EL (cell line): Measurements from ENCODE around the gene NTM.

Experiments
- DNase-seq: peaks from one replicate; pipeline ENCODE4 v3.0.0-alpha.2; 2016

Gene NTM

DNA sequence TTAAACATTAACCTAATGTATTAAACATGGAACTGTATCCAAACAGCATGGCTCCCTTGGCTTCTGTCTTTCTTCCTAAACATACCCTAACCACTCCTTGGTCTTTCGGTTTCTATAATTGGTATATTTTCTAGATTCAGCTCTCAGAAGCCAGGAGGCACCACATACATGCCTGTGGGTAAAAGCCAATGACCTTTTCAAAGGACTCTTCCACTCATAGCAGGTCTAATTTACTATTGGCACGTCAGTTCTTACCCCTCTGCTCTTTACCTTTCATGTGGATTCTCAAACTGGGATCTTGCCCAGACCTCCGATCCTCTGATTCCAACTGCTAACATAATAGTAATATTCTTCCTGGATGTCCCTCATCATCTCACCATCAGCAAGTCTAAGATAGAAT lies 835.1 kb downstream of the NTM start:
- DNase-seq, result no peak

DNA sequence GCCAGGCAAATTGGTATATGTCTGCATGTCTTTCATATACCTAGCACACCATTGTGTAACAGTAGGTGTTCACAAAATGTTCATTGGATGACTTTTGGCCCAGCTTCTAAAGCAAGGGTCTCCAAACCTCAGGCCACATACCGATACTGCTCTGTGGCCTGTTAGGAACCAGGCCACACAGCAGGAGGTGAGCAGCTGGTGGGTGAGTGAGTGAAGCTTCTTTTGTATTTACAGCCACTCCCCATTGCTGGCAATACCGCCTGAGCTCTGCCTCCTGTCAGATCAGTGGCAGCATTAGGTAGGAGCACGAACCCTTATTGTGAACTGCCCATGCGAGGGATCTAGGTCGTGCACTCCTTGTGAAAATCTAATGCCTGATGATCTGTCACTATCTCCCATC lies 836.6 kb downstream of the NTM start:
- DNase-seq, result no peak

DNA sequence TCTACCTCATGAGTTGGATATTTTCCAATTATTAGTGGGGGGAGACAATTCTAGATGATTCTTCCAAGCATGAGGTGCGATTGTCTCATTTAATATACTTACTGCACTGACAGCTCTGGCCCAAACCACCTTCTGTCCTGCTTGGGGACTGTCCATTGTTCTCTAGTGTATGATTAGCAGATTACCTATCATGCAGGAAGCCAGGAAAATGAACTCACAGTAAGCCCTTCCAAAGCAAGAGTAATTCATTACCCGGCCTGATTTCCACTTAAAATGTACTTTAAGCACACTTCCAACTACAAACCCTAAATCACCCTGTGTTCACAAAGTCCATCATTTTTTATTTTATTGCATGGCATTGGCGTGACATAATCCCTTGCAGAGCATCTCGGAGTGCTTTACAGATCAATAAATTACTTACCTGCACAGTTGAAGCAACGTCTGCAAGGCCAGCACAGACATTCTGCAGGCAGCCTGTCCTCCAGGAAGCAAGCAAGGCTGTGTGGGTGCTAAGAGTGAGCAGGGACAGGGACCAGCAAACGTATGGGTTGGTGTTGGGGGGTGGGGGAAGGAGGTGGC lies 838.2 kb downstream of the NTM start:
- no peak for DNase-seq

DNA sequence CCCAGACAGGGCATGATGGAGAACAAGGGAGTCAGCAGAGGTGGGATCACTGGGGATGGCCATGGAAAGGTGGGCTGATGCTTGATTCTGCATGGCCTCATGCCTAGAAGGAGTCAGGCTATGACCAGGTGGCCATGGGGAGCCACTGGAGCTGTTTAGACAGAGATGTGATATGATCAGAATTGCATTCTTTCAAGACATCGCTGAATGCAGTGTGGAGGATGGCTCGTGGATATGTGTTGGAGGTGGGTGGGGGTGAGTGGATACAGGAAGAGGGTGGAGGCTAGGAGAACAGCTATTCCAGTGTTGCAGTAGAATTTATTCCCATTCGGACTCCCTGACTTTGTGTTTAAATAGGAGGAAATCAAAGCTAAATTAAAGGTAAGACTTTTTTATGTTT lies 841.1 kb downstream of the NTM start:
- no peak for DNase-seq

DNA sequence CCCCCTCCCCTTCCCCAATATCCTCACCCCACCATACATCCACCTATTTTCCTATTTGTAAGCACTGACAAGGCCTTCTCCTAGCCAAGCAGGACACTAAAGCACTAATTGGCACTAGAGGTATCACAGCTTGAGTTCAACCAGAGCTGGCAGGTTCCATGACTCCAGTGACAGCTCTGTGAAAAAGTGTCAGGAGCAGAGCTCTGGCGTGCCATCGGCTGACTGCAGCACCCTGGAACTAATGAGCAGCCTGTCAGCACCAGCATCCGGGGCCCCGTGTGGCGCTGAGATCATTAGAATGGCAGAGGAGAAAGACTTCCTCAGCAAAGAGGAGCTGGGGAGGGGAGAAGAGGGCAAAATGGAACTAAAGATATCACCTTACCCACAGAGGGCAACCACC lies 847.4 kb downstream of the NTM start:
- DNase-seq, result no peak

DNA sequence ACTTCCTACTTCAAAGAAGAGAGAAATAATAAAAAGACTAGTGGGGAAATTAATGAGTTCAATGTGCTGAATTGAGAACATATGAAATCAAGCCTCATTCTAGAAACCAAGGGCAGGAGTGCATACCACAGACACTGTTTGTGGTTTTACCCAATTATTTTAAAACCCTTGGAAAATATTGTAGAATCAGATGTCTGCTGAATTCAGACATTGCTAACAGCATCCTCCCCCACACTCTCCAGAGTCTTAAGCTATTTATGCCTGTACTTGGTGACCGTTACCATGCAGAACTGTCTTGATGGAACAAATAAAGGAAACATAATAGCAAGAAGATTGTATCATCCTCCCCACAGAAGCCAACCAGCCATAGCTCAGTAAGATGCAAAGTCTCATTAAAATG lies 850.1 kb downstream of the NTM start:
- peak; percentile 28 for DNase-seq

DNA sequence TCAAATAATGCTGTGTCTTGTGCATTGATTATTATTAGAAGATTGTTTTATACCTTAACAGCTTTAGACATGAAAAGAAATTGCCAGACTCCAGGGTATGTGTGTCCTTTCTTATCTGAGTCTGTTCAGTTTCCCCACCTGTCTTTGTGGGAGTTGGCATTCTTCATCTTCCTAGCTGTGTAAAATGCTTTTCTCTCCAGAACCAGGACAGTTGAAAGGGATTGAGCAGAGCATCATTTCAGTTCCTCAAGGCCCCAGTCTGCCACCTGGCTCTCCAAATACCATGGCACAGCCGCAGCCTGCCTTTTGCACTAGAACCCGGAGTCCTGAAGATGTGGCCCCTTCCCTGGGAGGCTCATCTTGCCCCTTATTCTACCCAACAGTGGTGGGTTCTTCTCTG lies 851.9 kb downstream of the NTM start:
- DNase-seq, result no peak

DNA sequence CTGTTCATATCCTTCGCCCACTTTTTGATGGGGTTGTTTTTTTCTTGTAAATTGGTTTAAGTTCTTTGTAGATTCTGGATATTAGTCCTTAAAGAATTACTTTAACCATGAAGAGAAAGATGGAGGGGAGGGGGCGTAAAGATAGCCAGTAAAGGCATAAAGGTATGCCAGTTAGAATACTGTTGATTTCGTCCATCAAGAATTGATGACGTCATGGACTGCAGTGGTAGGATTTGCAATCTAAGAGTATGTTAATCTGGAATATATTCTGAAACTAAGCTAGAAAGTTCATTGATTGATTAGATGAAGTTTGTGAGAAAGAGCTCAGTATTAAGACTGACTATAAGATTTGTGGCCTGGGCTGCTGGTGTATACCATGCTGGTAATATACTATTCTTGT lies 856.1 kb downstream of the NTM start:
- no peak for DNase-seq

DNA sequence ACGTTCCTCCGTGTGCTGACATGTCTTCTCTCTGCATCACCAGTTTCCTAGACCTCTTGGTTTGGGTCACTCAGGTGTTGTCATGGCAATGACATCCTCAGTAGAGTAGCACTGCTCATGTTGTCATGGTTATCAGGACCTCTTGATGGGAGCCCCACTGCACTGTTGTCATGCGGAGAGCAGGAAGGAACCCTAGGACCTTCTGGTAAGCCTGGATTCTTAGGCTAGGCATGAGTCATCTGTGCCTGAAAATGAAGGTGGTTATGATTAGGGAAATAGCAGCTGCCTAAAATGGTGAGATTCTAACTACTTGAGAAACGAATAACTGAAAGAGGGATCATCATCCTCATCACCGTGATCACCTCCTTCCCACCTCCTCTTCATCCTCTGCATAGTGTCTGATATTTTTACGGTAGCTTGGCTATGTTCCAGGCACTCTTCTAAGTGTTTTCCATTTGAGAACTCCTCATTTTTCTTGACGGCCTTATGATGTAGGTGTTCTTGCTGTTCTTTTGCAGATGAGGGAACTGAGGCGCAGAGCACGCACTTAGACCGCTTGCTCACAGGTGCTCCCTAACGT lies 858.4 kb downstream of the NTM start:
- no peak for DNase-seq

DNA sequence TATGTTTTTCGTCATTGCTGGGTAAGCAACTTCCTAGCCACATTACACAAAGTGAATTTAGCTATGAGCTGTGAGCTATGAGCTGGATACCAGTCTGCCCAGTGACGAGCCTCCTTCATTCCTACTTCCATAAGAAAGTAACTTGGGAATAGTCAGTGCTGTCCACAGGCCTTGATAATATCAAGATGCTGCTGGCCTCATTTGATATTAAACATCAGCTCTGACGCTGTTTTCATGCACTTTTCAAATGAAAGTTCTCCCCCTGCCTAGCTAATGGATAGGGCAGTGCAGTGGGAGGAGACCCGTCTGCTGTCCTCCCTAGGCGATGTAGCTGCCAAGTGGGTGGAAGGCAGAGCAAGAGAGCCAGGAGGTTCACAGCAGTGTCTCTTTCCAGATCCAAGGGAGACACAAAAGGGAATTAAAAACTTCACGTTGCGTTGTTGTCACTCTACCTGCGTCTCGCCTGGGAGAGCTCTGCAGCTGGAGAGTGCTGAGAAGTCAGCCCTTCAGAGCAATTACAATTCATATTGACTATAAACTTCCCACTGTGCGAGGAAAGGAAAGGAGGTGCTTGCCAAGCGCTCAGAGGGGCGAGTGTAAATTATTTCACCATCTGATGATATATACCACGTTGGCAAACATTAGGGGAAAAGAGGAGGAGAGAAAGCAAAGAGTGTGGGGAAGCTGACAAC lies 861.4 kb downstream of the NTM start:
- no peak for DNase-seq

DNA sequence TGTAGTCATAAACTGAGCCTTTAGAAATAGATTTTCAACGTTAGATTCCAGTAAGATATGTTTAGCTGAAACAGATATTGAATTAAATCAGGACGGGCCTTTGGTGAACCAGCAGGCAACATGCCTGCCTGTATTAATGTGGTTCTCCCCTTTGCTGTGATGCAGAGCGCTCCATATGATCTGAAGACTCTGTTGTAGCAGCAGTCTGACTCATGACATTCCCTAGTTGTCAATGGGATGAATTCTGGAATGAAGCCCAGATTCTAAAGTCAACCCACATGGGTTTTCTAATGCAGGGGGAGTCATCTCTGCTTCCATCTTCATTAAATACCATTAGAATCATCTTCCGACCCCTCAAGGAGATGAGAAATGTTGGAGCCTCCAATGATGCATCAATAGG lies 864.5 kb downstream of the NTM start:
- peak; percentile 75 for DNase-seq

DNA sequence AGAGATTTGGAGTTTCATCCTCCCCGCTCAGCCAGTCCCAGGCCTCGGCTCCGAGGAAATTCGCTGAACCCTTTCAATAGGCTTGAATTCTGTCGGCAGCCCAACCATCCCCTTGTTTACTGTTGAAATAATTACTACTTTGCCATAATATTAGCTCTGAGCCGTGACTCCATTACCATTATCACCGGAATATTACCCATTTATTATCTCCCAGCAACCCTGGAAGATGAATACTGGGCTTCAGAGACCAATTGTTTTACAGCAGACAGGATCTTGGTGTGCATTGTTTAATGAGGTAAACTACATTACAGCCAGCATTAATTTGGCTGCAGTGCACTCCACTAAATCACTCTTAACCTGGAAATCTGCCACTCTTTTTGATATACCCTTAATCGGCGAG lies 867.4 kb downstream of the NTM start:
- no peak for DNase-seq

DNA sequence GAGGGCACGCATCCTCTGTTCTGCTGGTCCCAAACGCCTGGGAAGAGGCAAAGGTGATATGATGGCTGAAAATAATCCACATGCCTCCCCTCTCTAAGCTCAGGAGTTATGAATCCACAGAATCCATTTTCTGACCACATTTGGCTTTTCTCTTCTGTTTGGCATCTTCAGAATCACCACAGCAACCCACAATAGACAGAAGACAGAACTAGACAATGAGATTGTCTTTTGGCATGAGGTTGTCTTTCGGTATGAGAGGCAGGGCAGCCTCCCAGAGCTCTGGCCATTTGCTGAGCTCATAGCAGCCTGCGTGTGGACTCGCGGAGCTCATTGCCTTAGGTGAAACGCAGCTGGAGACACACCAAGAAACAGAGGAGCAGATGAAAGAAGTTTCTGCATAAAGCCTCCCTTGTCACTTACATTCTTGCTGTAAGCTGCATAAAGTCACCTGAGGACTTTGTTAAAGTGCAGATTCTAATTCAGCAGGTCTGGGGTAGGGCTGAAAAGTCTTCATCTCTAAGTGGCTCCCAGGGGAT lies 868.0 kb downstream of the NTM start:
- no peak for DNase-seq

DNA sequence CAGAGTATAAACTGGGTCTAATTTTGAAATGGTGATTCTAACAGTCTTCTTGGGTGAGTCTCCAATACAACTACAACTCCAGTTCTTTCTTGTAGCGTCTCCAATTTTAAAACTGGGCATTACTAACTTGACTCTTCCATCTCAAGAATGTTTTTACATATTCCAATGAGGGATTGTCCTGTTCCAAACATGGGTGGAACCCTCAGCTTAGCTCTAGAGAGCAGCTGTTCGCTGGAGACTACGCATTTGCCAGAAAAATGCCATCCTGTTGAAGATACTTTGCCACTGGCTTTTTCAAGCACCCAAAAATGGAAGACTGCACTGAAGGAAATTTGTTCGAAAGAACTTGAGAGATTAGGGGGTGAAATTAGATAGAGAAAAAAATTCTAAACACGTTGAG lies 870.0 kb downstream of the NTM start:
- DNase-seq, result no peak

DNA sequence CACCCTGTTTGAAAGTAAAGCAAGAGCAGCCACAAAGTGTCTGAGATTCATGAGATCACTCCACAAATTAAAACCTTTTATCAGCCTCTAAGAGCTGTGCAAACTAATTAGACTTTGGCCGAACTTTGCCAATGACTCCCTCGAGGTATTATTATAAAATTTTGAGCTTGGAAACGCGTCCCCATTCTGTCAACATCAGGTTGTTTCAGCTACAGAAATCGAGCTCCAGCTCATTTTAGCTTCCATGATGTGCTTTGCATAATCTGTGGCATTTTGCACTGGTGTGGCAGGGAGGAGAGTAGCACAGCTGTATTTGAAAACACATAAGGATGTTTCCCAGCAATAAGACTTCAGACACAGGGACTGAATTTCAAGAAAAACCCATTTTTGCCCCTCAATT lies 872.2 kb downstream of the NTM start:
- DNase-seq, result no peak

DNA sequence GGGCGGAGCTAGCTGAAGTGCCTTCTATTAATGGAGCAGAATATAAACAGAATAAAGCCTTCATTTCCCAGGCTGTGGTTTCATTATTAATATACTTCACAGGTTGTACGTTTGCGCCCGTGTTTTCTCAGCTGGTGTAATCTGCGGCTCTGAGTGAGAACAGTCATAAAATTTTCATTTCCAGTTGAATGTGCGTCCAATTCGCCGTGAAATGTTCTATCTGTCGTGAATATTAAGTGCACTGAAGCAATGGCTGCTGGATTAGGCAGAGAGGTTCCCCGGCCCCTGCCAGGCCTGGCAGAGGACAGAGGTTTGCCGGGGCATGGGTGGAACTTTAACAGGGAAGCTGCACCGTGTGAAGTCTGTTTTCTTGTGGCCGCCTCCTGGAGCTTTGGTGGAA lies 874.4 kb downstream of the NTM start:
- no peak for DNase-seq

DNA sequence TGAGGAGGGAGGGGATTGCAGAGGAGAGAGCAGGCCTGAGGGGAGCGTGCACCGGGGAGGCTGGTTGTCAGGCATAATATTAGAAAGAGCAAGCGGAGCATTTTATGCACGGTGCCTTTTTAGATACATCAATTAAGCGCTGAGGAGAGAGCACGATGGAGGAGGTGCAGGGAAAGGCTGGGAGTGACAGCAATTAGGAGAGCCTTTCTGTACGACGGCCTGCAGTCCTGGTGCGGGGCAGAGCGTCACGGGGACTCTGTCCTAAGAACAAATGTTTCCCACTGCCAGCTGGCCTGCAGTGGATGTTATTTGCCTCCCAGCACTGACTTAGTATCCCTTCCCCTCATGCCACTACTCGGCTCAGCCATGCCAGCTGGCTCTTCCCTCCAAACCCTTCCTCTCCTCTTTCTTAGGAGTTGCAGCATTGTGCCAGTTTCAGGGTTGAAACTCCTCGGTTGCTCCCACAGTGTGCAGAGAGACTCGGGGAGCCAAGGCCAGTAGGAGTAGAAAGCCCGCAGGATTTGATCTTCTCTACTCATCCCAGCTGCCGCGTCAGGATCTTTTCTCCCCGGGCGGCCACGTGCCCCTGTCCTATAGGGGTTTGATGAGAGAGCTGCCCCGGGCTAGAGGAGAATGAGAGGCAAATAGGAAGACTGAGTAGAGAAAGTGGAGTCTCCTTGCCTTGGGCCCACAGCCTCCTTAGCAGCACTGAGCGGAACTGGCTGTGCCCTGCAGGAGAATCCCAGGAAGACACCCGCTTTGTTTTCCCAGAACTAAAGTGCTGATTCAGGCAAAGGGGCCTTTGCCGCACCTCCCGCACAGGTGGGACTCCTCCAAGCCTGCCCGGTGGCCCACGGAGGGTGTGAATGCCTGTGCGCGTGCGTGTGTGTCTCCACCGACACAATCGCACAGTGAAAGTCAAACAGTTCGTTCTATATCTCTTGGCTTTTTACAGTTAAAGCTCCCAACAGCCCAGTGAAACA lies 875.3 kb downstream of the NTM start:
- no peak for DNase-seq

DNA sequence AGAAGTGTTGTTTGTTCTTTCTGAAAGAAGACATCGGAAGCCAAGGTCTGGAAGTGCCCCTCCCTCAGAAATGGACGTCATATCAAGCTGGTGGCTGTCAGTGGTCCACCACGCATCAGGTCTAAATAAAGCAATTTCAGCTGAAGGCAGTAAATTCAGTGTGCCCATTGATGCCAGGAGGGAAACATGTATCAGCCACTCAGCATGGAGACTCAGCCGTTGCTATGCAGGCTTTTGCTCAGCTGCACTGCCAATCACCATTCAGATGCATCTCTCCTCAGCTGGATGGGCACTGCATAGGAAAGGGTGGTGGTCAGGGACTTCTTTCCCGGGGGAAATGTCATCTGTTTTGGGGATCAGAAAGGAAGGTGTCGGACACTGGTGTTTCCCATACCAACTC lies 878.2 kb downstream of the NTM start:
- DNase-seq, result no peak

DNA sequence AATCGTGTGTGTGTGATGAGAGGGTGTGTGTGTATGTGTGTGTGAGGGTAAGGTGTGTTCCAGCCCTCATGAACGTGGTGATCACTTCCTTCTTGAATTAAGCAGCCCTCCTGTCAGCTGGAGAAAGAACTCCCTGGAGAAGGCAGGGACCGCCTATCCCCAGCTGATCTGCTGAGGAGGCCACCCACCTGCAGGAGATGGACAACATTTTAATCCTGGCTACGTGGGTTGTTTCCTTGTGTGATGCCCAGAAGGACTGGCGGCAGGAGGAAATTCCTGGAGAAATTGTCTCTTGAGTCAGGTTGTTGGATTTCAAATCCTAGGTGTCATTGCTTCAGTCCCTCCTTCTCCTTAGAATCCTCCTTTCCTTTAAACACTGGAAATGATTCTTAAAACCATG lies 878.8 kb downstream of the NTM start:
- DNase-seq, result no peak

DNA sequence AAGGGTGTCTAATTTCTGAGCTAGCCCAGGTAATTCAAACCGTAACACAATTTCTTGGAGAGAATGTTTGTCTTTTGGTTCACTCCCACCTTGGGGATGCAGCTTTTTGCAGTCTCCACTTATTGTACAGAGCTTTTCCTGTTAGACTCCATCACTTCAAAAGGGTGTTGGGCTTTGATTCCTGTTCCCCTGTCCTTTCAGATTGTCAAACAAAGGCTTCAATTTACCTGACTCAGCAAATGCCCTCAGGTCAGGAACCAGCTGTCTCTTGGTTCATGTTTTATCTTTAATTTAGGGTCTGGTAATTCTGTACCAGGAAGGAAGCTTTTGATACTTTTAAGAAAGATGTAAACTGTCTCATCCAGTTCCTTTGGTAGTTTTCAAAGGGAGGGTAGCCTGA lies 880.6 kb downstream of the NTM start:
- no peak for DNase-seq

DNA sequence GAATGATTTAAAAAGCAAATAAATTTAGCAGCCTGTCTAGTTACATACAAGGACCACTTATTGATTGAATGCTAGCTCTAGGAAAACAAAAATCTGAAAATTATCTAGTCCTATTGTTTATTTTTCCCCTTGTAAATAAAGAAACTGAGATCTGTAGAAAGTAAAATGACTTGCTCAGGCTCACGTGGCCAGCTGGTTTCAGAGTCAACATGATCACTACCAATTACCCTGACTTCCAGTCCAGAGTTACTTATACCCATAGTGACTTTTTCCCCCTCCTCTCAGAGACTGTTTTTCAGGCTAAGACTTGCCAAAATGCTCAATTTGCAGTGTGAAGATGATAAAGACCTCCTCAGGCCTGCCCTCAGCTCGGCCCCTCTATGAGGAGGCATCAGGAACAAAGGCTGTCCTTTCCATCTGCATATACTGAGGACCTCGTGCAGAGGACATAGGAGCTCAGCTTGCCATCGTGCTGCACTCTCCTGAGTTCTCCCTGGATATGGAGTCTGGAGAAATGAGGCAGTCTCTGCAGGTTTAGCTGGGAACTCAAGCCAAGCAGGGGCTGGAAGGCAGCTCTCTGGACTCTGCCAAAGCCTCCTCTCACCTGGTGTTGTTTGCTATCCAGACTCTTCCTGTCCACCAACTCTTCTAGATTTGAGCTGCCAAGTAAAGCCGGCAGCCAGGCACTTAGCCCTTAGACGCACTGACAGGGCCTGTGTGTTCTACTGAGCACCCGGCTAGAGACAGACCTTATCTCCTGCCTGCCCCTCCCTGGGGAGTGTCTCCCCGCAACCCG lies 883.3 kb downstream of the NTM start:
- no peak for DNase-seq

DNA sequence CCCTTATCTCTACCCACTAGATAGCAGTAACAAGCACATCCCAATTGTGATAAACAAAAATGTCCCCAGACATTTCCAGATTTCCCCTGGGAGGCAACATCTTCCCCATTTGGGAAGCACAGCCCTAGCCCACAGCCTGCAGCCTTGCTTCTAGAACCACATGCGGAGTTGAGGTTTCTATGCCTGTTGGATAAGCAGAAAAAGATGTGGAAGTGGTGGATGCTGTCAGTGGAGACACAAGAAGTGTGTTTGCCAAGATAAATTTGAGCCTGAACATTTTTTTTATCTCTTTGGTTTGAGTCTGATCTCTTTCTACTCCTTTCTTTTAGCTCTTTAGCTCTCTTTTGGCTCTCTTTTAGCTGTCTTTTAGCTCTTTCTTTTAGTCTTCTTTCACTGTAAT lies 884.5 kb downstream of the NTM start:
- DNase-seq, result no peak
